ENCODE measurements around the gene KCNV2.

KCNV2 gene

GRCh38 chr9:2729721-2730120 lies 12.4 kb downstream of the KCNV2 start:
- Histone ChIP-seq H3K4me1 (ENCODE audit: control insufficient read depth, insufficient read depth, low read length, unreplicated experiment) (peaks cover 14% of the 10 kb centered on the region), H3K27me3 (ENCODE audit: insufficient read depth, low read length) (no peaks in the 10 kb centered on the region), H2AFZ (ENCODE audit: low read length, unreplicated experiment) (no peak overlapping the region), H3K27ac (ENCODE audit: low read depth, low read length) (no peak overlapping the region), H3K4me3 (ENCODE audit: low read depth, low read length) (no peak overlapping the region), H3K79me2 (ENCODE audit: control insufficient read depth, insufficient read depth, low read length, unreplicated experiment) (no peaks in the 10 kb centered on the region), H3K36me3 (ENCODE audit: insufficient read depth, low read length) (0 out of 2 replicates have a peak, but pooled peaks cover 2% of the 10 kb centered on the region)

DNA sequence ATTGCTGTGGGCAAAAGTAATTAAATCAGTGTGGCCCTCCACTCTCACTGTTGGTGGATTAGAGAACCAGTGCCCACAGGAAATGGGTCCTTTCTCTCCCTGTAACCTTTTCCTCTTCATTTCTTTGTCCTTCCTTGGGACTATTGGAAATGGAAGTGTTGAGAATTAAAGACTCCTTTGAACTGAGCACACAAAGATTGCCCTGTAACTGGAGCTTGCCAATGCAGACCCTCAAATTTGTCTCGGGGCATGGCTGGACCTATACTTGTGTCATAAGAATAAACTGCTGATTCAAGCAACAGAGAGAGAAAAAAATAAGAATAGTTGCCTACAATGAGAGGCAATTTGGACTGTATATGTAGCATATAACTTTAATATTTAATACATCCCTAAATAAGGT lies 13.7 kb downstream of the KCNV2 start:
- H3K36me3 ChIP-seq (ENCODE audit: insufficient read depth, low read length) = 0 out of 2 replicates have a peak, but pooled peaks cover 2% of the 10 kb centered on the region
- no peak overlapping the region for H3K4me3 ChIP-seq (ENCODE audit: low read depth, low read length)
- H2AFZ ChIP-seq (ENCODE audit: low read length, unreplicated experiment) = no peak overlapping the region
- no peaks in the 10 kb centered on the region for H3K27me3 ChIP-seq (ENCODE audit: insufficient read depth, low read length)
- peaks cover 14% of the 10 kb centered on the region for H3K4me1 ChIP-seq (ENCODE audit: control insufficient read depth, insufficient read depth, low read length, unreplicated experiment)
- H3K27ac ChIP-seq (ENCODE audit: low read depth, low read length) = no peak overlapping the region
- H3K79me2 ChIP-seq (ENCODE audit: control insufficient read depth, insufficient read depth, low read length, unreplicated experiment) = no peaks in the 10 kb centered on the region

- 0 out of 2 replicates have a peak, but pooled peaks cover 2% of the 10 kb centered on the region for H3K36me3 ChIP-seq (ENCODE audit: insufficient read depth, low read length)
- no peak overlapping the region for H3K27ac ChIP-seq (ENCODE audit: low read depth, low read length)
- no peaks in the 10 kb centered on the region for H3K27me3 ChIP-seq (ENCODE audit: insufficient read depth, low read length)
- H3K79me2 ChIP-seq (ENCODE audit: control insufficient read depth, insufficient read depth, low read length, unreplicated experiment) = no peaks in the 10 kb centered on the region
- no peak overlapping the region for H3K4me3 ChIP-seq (ENCODE audit: low read depth, low read length)
- H2AFZ ChIP-seq (ENCODE audit: low read length, unreplicated experiment) = no peak overlapping the region
- peaks cover 9% of the 10 kb centered on the region for H3K4me1 ChIP-seq (ENCODE audit: control insufficient read depth, insufficient read depth, low read length, unreplicated experiment)
These were observed 15.2 kb downstream of the KCNV2 start for GRCh38 chr9:2732492-2732891.

- no peaks in the 10 kb centered on the region for H3K27me3 ChIP-seq (ENCODE audit: insufficient read depth, low read length)
- no peak overlapping the region for H3K27ac ChIP-seq (ENCODE audit: low read depth, low read length)
- no peak overlapping the region for H2AFZ ChIP-seq (ENCODE audit: low read length, unreplicated experiment)
- H3K4me3 ChIP-seq (ENCODE audit: low read depth, low read length) = no peak overlapping the region
- H3K36me3 ChIP-seq (ENCODE audit: insufficient read depth, low read length) = no peaks in the 10 kb centered on the region
- H3K79me2 ChIP-seq (ENCODE audit: control insufficient read depth, insufficient read depth, low read length, unreplicated experiment) = no peaks in the 10 kb centered on the region
- H3K4me1 ChIP-seq (ENCODE audit: control insufficient read depth, insufficient read depth, low read length, unreplicated experiment) = no peaks in the 10 kb centered on the region
These were observed 23.3 kb downstream of the KCNV2 start for GRCh38 chr9:2740616-2741015.

DNA sequence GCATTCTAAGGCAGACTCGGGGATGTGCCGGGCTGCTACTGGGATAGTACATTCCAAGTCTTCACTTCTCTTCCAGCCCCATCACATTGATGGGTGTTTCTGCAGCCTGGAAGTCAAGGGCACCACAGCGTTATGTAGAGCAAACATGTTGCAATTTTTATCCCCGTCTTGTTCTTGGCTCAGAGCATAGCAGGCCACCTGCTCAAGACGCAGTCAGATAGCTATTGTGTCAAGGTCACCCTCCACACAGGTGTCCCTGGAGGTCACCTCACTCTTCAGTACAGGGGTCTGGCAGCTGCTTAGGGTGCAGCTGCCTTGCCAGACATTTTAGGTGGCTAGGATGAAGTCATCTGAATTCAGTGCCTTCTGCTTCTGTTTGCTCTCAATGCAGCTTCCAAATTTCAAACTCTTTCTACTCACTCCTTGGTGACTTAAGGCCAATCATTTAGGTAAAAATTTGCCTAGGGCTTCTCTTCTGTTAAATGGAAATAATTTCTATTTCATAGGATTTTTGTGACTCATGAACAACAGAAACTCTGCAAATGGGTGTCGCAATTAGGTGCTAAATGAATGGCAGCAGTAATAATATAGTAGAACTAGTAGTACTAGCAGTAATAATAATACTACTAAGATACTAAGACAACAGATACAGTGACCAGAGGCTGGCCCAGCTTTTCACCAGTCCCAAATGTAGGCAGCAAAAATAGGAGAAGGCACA lies 24.3 kb downstream of the KCNV2 start:
- no peaks in the 10 kb centered on the region for H3K36me3 ChIP-seq (ENCODE audit: insufficient read depth, low read length)
- no peaks in the 10 kb centered on the region for H3K4me1 ChIP-seq (ENCODE audit: control insufficient read depth, insufficient read depth, low read length, unreplicated experiment)
- no peak overlapping the region for H2AFZ ChIP-seq (ENCODE audit: low read length, unreplicated experiment)
- H3K79me2 ChIP-seq (ENCODE audit: control insufficient read depth, insufficient read depth, low read length, unreplicated experiment) = no peaks in the 10 kb centered on the region
- no peak overlapping the region for H3K4me3 ChIP-seq (ENCODE audit: low read depth, low read length)
- H3K27ac ChIP-seq (ENCODE audit: low read depth, low read length) = no peak overlapping the region
- H3K27me3 ChIP-seq (ENCODE audit: insufficient read depth, low read length) = no peaks in the 10 kb centered on the region

- H2AFZ ChIP-seq (ENCODE audit: low read length, unreplicated experiment) = no peak overlapping the region
- no peaks in the 10 kb centered on the region for H3K36me3 ChIP-seq (ENCODE audit: insufficient read depth, low read length)
- H3K27me3 ChIP-seq (ENCODE audit: insufficient read depth, low read length) = no peaks in the 10 kb centered on the region
- no peaks in the 10 kb centered on the region for H3K4me1 ChIP-seq (ENCODE audit: control insufficient read depth, insufficient read depth, low read length, unreplicated experiment)
- H3K79me2 ChIP-seq (ENCODE audit: control insufficient read depth, insufficient read depth, low read length, unreplicated experiment) = no peaks in the 10 kb centered on the region
- H3K27ac ChIP-seq (ENCODE audit: low read depth, low read length) = no peak overlapping the region
- no peak overlapping the region for H3K4me3 ChIP-seq (ENCODE audit: low read depth, low read length)
These were observed 24.9 kb downstream of the KCNV2 start for GRCh38 chr9:2742214-2742613.

DNA sequence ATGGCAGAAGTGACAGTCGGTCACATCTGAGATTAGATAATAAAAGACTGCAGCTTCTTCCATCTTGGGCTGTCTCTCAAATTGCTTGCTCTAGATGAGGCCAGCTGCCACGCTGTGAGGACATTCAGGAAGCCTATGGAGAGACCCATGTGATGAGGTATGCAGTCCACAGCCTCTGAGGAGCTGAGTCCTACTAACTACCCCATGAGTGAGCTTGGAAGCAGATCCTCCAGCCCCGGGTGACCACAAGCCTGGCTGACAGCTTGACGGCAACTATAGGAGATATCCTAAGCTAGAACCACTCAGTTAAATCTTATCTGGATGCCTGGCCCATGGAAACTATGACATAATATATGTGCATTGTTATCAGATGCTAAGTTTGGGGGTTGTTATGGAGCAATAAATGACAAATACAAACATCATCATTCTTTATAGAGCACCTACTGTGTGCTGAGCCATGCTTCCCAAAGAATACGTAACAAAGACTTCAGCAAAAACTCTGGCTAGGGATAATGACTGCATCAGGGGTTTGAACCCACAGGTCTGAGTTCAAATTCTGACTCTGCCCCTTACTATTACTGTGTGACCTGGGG lies 26.7 kb downstream of the KCNV2 start:
- no peaks in the 10 kb centered on the region for H3K36me3 ChIP-seq (ENCODE audit: insufficient read depth, low read length)
- no peak overlapping the region for H3K4me3 ChIP-seq (ENCODE audit: low read depth, low read length)
- H3K27me3 ChIP-seq (ENCODE audit: insufficient read depth, low read length) = no peaks in the 10 kb centered on the region
- H3K79me2 ChIP-seq (ENCODE audit: control insufficient read depth, insufficient read depth, low read length, unreplicated experiment) = no peaks in the 10 kb centered on the region
- H2AFZ ChIP-seq (ENCODE audit: low read length, unreplicated experiment) = no peak overlapping the region
- H3K4me1 ChIP-seq (ENCODE audit: control insufficient read depth, insufficient read depth, low read length, unreplicated experiment) = no peaks in the 10 kb centered on the region
- no peak overlapping the region for H3K27ac ChIP-seq (ENCODE audit: low read depth, low read length)

DNA sequence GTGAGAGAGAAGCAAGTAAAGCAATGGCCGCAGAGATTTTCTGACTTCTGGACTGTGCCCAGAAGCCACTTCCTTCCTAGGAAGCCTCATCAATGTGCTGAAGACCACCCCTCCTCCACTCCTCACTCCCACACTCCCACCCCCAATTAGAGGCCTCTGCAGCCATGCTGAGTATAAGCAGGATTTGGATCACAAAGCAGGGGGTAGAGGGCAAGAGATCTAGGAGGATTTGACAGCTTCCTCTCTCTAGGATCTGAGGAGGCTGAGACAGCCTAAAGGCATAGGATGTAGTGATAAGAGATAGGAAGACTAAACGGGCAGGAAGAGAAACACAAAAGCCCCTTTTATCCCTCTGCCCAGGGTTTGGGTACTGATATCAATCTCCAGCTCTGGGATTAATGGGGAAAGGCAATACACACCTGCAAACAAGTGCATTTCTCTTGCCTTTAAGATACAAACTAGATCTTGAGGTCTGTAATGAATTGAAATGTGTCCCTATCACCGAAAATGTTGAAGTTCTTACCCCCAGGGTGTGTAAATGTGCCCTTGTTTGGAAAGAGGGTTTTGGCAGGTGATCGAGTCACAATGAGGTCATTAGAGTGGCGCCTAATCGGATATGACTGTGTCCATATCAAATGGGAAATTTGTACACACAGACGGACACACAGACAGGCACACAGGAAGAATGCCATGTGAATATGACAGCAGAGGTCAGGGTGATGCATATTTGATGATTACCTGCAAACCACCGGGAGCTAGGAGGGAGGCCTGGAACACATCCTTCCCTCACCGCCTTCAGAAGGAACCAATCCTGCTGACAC lies 28.5 kb downstream of the KCNV2 start:
- no peaks in the 10 kb centered on the region for H3K79me2 ChIP-seq (ENCODE audit: control insufficient read depth, insufficient read depth, low read length, unreplicated experiment)
- no peaks in the 10 kb centered on the region for H3K4me1 ChIP-seq (ENCODE audit: control insufficient read depth, insufficient read depth, low read length, unreplicated experiment)
- H3K27me3 ChIP-seq (ENCODE audit: insufficient read depth, low read length) = no peaks in the 10 kb centered on the region
- no peak overlapping the region for H2AFZ ChIP-seq (ENCODE audit: low read length, unreplicated experiment)
- H3K27ac ChIP-seq (ENCODE audit: low read depth, low read length) = no peak overlapping the region
- H3K4me3 ChIP-seq (ENCODE audit: low read depth, low read length) = no peak overlapping the region
- H3K36me3 ChIP-seq (ENCODE audit: insufficient read depth, low read length) = no peaks in the 10 kb centered on the region; the same call in 1 of the 2 replicates

- Histone ChIP-seq H3K27ac (ENCODE audit: low read depth, low read length) (no peak overlapping the region), H3K4me1 (ENCODE audit: control insufficient read depth, insufficient read depth, low read length, unreplicated experiment) (no peaks in the 10 kb centered on the region), H3K27me3 (ENCODE audit: insufficient read depth, low read length) (no peaks in the 10 kb centered on the region), H3K36me3 (ENCODE audit: insufficient read depth, low read length) (no peaks in the 10 kb centered on the region; the same call in 1 of the 2 replicates), H3K79me2 (ENCODE audit: control insufficient read depth, insufficient read depth, low read length, unreplicated experiment) (no peaks in the 10 kb centered on the region), H3K4me3 (ENCODE audit: low read depth, low read length) (no peak overlapping the region), H2AFZ (ENCODE audit: low read length, unreplicated experiment) (no peak overlapping the region)
These were observed 32.2 kb downstream of the KCNV2 start for GRCh38 chr9:2749485-2749884.

- Histone ChIP-seq H2AFZ (ENCODE audit: low read length, unreplicated experiment) (no peak overlapping the region), H3K36me3 (ENCODE audit: insufficient read depth, low read length) (peaks cover 2% of the 10 kb centered on the region; the same call in 1 of the 2 replicates), H3K79me2 (ENCODE audit: control insufficient read depth, insufficient read depth, low read length, unreplicated experiment) (no peaks in the 10 kb centered on the region), H3K4me3 (ENCODE audit: low read depth, low read length) (no peak overlapping the region), H3K27ac (ENCODE audit: low read depth, low read length) (no peak overlapping the region), H3K4me1 (ENCODE audit: control insufficient read depth, insufficient read depth, low read length, unreplicated experiment) (no peaks in the 10 kb centered on the region), H3K27me3 (ENCODE audit: insufficient read depth, low read length) (no peaks in the 10 kb centered on the region)
These were observed 38.0 kb downstream of the KCNV2 start for GRCh38 chr9:2755285-2755684.

Measured in ACC112 (cell line).